Measurements from ENCODE around the gene MAP2.

MAP2 gene, protein sequence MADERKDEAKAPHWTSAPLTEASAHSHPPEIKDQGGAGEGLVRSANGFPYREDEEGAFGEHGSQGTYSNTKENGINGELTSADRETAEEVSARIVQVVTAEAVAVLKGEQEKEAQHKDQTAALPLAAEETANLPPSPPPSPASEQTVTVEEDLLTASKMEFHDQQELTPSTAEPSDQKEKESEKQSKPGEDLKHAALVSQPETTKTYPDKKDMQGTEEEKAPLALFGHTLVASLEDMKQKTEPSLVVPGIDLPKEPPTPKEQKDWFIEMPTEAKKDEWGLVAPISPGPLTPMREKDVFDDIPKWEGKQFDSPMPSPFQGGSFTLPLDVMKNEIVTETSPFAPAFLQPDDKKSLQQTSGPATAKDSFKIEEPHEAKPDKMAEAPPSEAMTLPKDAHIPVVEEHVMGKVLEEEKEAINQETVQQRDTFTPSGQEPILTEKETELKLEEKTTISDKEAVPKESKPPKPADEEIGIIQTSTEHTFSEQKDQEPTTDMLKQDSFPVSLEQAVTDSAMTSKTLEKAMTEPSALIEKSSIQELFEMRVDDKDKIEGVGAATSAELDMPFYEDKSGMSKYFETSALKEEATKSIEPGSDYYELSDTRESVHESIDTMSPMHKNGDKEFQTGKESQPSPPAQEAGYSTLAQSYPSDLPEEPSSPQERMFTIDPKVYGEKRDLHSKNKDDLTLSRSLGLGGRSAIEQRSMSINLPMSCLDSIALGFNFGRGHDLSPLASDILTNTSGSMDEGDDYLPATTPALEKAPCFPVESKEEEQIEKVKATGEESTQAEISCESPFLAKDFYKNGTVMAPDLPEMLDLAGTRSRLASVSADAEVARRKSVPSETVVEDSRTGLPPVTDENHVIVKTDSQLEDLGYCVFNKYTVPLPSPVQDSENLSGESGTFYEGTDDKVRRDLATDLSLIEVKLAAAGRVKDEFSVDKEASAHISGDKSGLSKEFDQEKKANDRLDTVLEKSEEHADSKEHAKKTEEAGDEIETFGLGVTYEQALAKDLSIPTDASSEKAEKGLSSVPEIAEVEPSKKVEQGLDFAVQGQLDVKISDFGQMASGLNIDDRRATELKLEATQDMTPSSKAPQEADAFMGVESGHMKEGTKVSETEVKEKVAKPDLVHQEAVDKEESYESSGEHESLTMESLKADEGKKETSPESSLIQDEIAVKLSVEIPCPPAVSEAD (N-terminal part only)

DNA sequence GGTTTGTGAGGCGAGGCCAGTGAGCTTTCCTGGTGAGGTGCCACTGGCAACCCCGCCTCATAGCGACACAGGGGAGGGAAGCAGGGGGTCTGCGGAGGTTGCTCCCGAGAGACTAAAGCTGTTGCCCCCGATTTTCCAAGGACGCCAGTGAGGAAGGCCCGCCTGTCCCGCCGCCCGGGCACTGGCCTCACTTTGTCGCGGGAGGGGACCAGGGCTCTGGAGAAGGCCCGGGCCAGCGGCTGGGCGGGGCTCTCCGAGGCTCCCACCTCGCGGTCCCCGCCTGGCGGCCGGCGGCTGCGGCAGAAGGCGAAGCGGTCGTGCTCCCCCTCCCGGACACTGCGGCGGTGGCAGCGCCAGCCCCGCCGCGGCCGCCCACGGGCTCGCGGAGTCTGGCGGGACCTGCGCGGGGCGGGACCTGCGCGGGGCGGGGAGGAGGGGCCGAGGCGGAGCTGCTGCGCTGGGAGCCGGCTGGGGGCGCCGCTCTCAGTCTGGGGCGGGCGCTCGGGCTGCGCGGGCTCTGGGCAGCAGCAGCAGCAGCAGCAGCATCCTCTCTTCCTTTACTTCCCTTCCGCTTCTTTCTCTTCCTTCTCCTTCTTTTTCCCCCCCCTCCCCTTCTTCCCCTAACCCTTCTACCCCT, at the start of gene MAP2:
Gene MAP2 (plus strand): TSS at position 486 of the 637 bp plus-strand sequence. CDS start 229,124 bp downstream, outside the sequence.
- no peaks in the 10 kb centered on the region for H3K36me3 ChIP-seq (ENCODE audit: insufficient read depth, low read length)
- peaks cover 15% of the 10 kb centered on the region; the same call in 1 of the 2 replicates for H3K4me1 ChIP-seq (ENCODE audit: insufficient read depth, low read length)
- no peaks in the 10 kb centered on the region for H3K9me3 ChIP-seq (ENCODE audit: control insufficient read depth, insufficient read depth, low read length)
- peak within 1 kb of the TSS; percentile 59; the same call in 1 of the 2 replicates for H3K9ac ChIP-seq (ENCODE audit: low read depth, low read length)

GRCh38 chr2:209376686-209377085, 47.2 kb upstream of the MAP2 start:
- no peaks in the 10 kb centered on the region for H3K9me3 ChIP-seq (ENCODE audit: control insufficient read depth, insufficient read depth, low read length)
- no peaks in the 10 kb centered on the region for H3K36me3 ChIP-seq (ENCODE audit: insufficient read depth, low read length)
- no peak overlapping the region for H3K9ac ChIP-seq (ENCODE audit: low read depth, low read length)
- no peaks in the 10 kb centered on the region for H3K4me1 ChIP-seq (ENCODE audit: insufficient read depth, low read length)

GRCh38 chr2:209380293-209380692, 43.6 kb upstream of the MAP2 start:
- H3K9ac ChIP-seq (ENCODE audit: low read depth, low read length) = no peak overlapping the region
- H3K4me1 ChIP-seq (ENCODE audit: insufficient read depth, low read length) = no peaks in the 10 kb centered on the region
- no peaks in the 10 kb centered on the region for H3K9me3 ChIP-seq (ENCODE audit: control insufficient read depth, insufficient read depth, low read length)
- no peaks in the 10 kb centered on the region for H3K36me3 ChIP-seq (ENCODE audit: insufficient read depth, low read length)

- Histone ChIP-seq H3K9me3 (ENCODE audit: control insufficient read depth, insufficient read depth, low read length) (no peaks in the 10 kb centered on the region), H3K4me1 (ENCODE audit: insufficient read depth, low read length) (no peaks in the 10 kb centered on the region), H3K9ac (ENCODE audit: low read depth, low read length) (no peak overlapping the region), H3K36me3 (ENCODE audit: insufficient read depth, low read length) (no peaks in the 10 kb centered on the region)
Observed at GRCh38 chr2:209381091-209381490, 42.8 kb upstream of the MAP2 start.

GRCh38 chr2:209382775-209383174, 41.1 kb upstream of the MAP2 start:
- Histone ChIP-seq H3K9me3 (ENCODE audit: control insufficient read depth, insufficient read depth, low read length) (no peaks in the 10 kb centered on the region), H3K9ac (ENCODE audit: low read depth, low read length) (no peak overlapping the region), H3K36me3 (ENCODE audit: insufficient read depth, low read length) (no peaks in the 10 kb centered on the region), H3K4me1 (ENCODE audit: insufficient read depth, low read length) (no peaks in the 10 kb centered on the region)

DNA sequence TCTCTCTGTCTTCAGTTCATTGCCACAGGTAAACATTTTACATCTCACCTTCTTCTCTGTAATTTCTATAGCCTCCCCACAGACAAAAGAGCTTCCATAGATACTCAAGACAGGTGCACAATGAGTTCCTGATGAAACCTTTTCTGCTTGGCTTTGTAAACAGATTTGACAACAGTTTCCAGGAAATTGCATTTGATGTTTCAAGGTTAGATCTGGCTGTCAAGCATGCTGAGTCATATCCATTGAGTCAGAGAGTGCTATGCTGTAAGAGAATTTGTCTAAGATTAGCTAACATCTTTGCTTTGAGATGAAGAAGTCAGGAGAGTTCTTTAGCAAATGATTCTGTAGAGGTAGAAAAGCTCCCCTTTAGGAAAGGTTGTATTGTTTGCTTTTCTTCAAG, 40.6 kb upstream of the MAP2 start:
- Histone ChIP-seq H3K36me3 (ENCODE audit: insufficient read depth, low read length) (no peaks in the 10 kb centered on the region), H3K9me3 (ENCODE audit: control insufficient read depth, insufficient read depth, low read length) (no peaks in the 10 kb centered on the region), H3K9ac (ENCODE audit: low read depth, low read length) (no peak overlapping the region), H3K4me1 (ENCODE audit: insufficient read depth, low read length) (no peaks in the 10 kb centered on the region)

- H3K9ac ChIP-seq (ENCODE audit: low read depth, low read length) = no peak overlapping the region
- H3K36me3 ChIP-seq (ENCODE audit: insufficient read depth, low read length) = no peaks in the 10 kb centered on the region
- no peaks in the 10 kb centered on the region for H3K4me1 ChIP-seq (ENCODE audit: insufficient read depth, low read length)
- no peaks in the 10 kb centered on the region for H3K9me3 ChIP-seq (ENCODE audit: control insufficient read depth, insufficient read depth, low read length)
Observed at GRCh38 chr2:209387389-209387788, 36.5 kb upstream of the MAP2 start.

DNA sequence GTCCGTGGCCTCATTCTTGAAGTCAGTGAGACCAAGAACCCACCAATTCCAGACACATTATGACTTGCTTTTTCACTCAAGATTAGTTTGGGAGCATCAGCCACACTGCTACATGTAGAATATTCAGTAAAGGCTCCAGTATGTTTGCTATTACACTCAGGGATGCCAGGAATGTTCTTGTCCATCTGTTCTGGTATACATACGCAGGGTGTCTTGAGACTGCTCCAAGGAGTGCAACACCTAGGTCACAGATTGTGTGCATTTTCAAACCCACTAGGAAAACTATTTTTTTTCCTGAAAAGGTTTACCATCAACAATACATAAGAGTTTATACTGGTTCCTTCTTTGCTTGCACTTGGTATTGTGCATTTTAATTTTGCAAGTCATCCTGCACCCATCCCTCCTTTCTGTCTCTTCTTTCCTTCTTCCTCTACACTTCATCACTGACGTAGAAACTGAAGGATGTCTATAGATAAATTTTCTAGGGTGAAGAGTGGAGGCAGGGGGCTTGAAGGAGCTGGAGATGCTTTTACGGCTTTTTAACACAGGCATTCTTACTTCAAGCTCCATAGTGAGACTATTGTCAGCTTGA, 35.3 kb upstream of the MAP2 start:
- Histone ChIP-seq H3K9me3 (ENCODE audit: control insufficient read depth, insufficient read depth, low read length) (no peaks in the 10 kb centered on the region), H3K36me3 (ENCODE audit: insufficient read depth, low read length) (no peaks in the 10 kb centered on the region), H3K4me1 (ENCODE audit: insufficient read depth, low read length) (no peaks in the 10 kb centered on the region)

DNA sequence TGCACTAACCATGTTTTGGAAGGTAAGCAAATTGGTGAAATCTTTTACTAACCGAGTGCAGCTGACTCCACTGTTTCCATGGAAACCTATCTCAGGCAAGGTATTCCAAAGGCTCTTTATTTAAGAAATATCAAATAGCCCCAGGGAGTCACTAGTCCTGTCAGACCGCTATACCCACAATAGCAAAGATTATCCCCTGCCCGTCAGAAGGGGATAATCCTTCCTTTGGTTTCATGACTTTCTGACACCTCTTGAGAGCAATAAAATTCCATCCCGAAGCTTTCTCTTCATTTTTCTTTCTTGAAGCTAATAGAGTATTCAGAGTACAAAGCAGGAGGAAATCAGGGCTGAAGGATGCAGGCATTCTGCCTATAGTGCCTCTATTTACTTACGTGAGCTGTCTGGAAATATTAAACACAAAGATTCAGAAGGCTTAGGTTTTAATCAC, 34.7 kb upstream of the MAP2 start:
- Histone ChIP-seq H3K9ac (ENCODE audit: low read depth, low read length) (no peak overlapping the region), H3K9me3 (ENCODE audit: control insufficient read depth, insufficient read depth, low read length) (no peaks in the 10 kb centered on the region), H3K4me1 (ENCODE audit: insufficient read depth, low read length) (no peaks in the 10 kb centered on the region), H3K36me3 (ENCODE audit: insufficient read depth, low read length) (no peaks in the 10 kb centered on the region)

More for the DNA sequence above, 35.3 kb upstream of the MAP2 start:
- H3K9ac ChIP-seq (ENCODE audit: low read depth, low read length) = no peak overlapping the region

- no peaks in the 10 kb centered on the region for H3K4me1 ChIP-seq (ENCODE audit: insufficient read depth, low read length)
- H3K36me3 ChIP-seq (ENCODE audit: insufficient read depth, low read length) = no peaks in the 10 kb centered on the region
- no peak overlapping the region for H3K9ac ChIP-seq (ENCODE audit: low read depth, low read length)
- no peaks in the 10 kb centered on the region for H3K9me3 ChIP-seq (ENCODE audit: control insufficient read depth, insufficient read depth, low read length)
Observed at GRCh38 chr2:209390839-209391238, 33.0 kb upstream of the MAP2 start.

DNA sequence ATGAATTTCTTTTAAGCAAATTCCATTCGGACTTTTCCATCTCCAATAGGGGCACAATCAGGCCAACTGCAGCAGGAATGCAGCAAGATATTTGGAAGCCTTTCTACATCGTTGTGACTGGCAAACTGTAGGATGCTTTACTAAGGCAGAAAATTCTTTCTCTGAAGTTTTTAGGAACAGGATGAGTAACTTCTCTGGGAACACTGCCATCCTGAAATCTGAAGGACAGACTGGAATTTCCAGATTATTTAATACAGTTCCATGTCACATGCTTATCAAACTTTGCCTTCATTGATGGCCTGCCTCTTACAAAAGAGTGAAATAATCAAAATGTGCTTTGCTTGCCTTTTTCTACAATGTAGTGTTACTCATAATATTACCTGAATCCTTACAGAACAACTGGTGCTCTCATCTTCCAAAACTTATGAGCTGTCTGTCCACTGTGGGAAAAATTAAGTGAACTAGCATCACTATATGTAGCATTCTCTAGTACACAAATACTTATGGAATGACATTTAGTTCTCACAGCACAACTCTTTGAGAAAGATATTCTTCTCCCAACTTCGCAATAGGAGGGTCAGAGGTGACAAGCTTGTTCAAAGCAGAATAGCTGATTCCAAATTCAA, 32.0 kb upstream of the MAP2 start:
- no peak overlapping the region for H3K9ac ChIP-seq (ENCODE audit: low read depth, low read length)
- H3K36me3 ChIP-seq (ENCODE audit: insufficient read depth, low read length) = no peaks in the 10 kb centered on the region
- no peaks in the 10 kb centered on the region for H3K9me3 ChIP-seq (ENCODE audit: control insufficient read depth, insufficient read depth, low read length)
- no peaks in the 10 kb centered on the region for H3K4me1 ChIP-seq (ENCODE audit: insufficient read depth, low read length)

- H3K9ac ChIP-seq (ENCODE audit: low read depth, low read length) = no peak overlapping the region
- H3K4me1 ChIP-seq (ENCODE audit: insufficient read depth, low read length) = no peaks in the 10 kb centered on the region
- no peaks in the 10 kb centered on the region for H3K36me3 ChIP-seq (ENCODE audit: insufficient read depth, low read length)
- H3K9me3 ChIP-seq (ENCODE audit: control insufficient read depth, insufficient read depth, low read length) = no peaks in the 10 kb centered on the region
Observed at GRCh38 chr2:209395229-209395628, 28.6 kb upstream of the MAP2 start.

DNA sequence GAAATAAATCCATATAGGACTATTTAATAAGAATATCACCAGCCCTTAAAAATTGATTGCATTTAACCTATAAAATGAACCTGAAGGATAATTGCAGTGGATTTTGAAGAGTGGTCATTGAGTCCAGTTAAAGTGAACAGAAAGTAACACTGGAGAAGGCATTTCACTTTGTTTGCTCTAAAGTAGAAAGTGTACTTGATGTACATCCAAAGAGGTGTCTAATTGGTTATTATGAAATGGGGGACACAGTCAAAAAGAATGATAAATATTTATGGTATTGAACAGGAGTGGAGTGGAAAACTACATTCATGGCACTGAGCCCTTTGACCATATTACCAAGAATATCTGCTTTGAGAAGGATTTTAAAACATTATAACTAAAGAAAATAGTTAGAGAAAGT, 28.2 kb upstream of the MAP2 start:
- Histone ChIP-seq H3K9ac (ENCODE audit: low read depth, low read length) (no peak overlapping the region), H3K36me3 (ENCODE audit: insufficient read depth, low read length) (no peaks in the 10 kb centered on the region), H3K9me3 (ENCODE audit: control insufficient read depth, insufficient read depth, low read length) (no peaks in the 10 kb centered on the region), H3K4me1 (ENCODE audit: insufficient read depth, low read length) (no peaks in the 10 kb centered on the region)
